Astrocyte of the cerebellum (primary cell): ENCODE measurements around the gene HADH.
"Not testable (repeated sequence)": the region's sequence is repeated elsewhere in the genome, so short reads cannot be mapped to it uniquely, and the experiment has no call there.

ENCODE experiments used
- DNase-seq: peaks from one replicate; pipeline ENCODE4 v3.0.0-alpha.2; 2011; ENCODE audit warnings: low read depth
- H3K4me3 ChIP-seq: 2 replicates; pipeline ENCODE4 v1.5.1; 2011; ENCODE audit warnings: mild to moderate bottlenecking, low read depth, low read length, moderate library complexity
- CTCF ChIP-seq: IDR thresholded peaks from 2 replicates; pipeline ENCODE4 v1.5.1; 2012; ENCODE audit warnings: low read length, low read depth, moderate library complexity, mild to moderate bottlenecking; ENCODE audit errors: missing control alignments
- in situ Hi-C: cut with HindIII; loops from 2 replicates; pipeline ENCODE4 v1.10.0; 2017; ENCODE audit warnings: low sequenced_read_pairs

HADH gene

GRCh38 chr4:107989537-107990386, at the start of gene HADH:
Gene HADH, plus strand, starts transcription at chr4:107989889. Its CDS starts 44 bp downstream, at chr4:107989933.
- peak; percentile 72 for DNase-seq
- TF ChIP-seq CTCF: no peak
- peak within 1 kb of the TSS; percentile 63 for H3K4me3 ChIP-seq
- in situ Hi-C loops: no loop called here

GRCh38 chr4:107945809-107946208, 43.9 kb upstream of the HADH start:
- no peak for DNase-seq
- TF ChIP-seq CTCF: no peak
- in situ Hi-C loops: no loop called here
- H3K4me3 ChIP-seq: no peak overlapping the region

- in situ Hi-C loops: no loop called here
- H3K4me3 ChIP-seq: no peak overlapping the region
- TF ChIP-seq CTCF: no peak
- DNase-seq: no peak
These were observed 38.7 kb upstream of the HADH start for GRCh38 chr4:107950746-107951540.

- H3K4me3 ChIP-seq: no peak overlapping the region
- TF ChIP-seq CTCF: no peak
- in situ Hi-C loops: no loop called here
- no peak for DNase-seq
These were observed 38.1 kb upstream of the HADH start for GRCh38 chr4:107951551-107951950.

- H3K4me3 ChIP-seq: no peak overlapping the region
- in situ Hi-C loops: no loop called here
- no peak for TF ChIP-seq CTCF
- DNase-seq: no peak
These were observed 33.7 kb upstream of the HADH start for GRCh38 chr4:107956011-107956410.

GRCh38 chr4:107966903-107967302, 22.8 kb upstream of the HADH start:
- H3K4me3 ChIP-seq: no peak overlapping the region
- in situ Hi-C loops: no loop called here
- TF ChIP-seq CTCF: no peak
- DNase-seq: no peak

- H3K4me3 ChIP-seq, DNase-seq, in situ Hi-C loops: not testable (repeated sequence)
These were observed 22.2 kb upstream of the HADH start for GRCh38 chr4:107967519-107967918.

GRCh38 chr4:107967921-107968320, 21.8 kb upstream of the HADH start:
- H3K4me3 ChIP-seq, DNase-seq, in situ Hi-C loops: not testable (repeated sequence)
